IPS-NIHi7 (cell line): ENCODE results near the gene GRM5.
"Not testable (repeated sequence)": the region's sequence is repeated elsewhere in the genome, so short reads cannot be mapped to it uniquely, and the experiment has no call there.

Experiments
- DNase-seq: peaks from one replicate; pipeline ENCODE4 v3.0.0; 2012; ENCODE audit warnings: mixed read lengths; ENCODE audit errors: extremely low spot score

Gene GRM5

GRCh38 chr11:88975441-88975840 is 90.3 kb downstream of the GRM5 start:
- DNase-seq = not testable (repeated sequence)

GRCh38 chr11:88972210-88972609 is 93.6 kb downstream of the GRM5 start:
- DNase-seq = no peak

GRCh38 chr11:88961621-88962020 is 104.2 kb downstream of the GRM5 start:
- DNase-seq = not testable (repeated sequence)

GRCh38 chr11:88959857-88960256 is 105.9 kb downstream of the GRM5 start:
- DNase-seq = not testable (repeated sequence)

- no peak for DNase-seq
Measured at GRCh38 chr11:88950975-88951374, 114.8 kb downstream of the GRM5 start.

- not testable (repeated sequence) for DNase-seq
Measured at GRCh38 chr11:88948908-88949307, 116.9 kb downstream of the GRM5 start.

GRCh38 chr11:88947843-88948572 is 117.8 kb downstream of the GRM5 start:
- DNase-seq = not testable (repeated sequence)

- not testable (repeated sequence) for DNase-seq
Measured at GRCh38 chr11:88929665-88930064, 136.1 kb downstream of the GRM5 start.

- not testable (repeated sequence) for DNase-seq
Measured at GRCh38 chr11:88917065-88917464, 148.7 kb downstream of the GRM5 start.

- no peak for DNase-seq
Measured at GRCh38 chr11:88909500-88909899, 156.3 kb downstream of the GRM5 start.

GRCh38 chr11:88901436-88901835 is 164.3 kb downstream of the GRM5 start:
- not testable (repeated sequence) for DNase-seq

- not testable (repeated sequence) for DNase-seq
Measured at GRCh38 chr11:88888855-88889254, 176.9 kb downstream of the GRM5 start.

- peak; percentile 36 for DNase-seq
Measured at GRCh38 chr11:88886796-88887195, 179.0 kb downstream of the GRM5 start.

GRCh38 chr11:88882800-88883199 is 183.0 kb downstream of the GRM5 start:
- DNase-seq = not testable (repeated sequence)

- DNase-seq = no peak
Measured at GRCh38 chr11:88861618-88862017, 204.2 kb downstream of the GRM5 start.

GRCh38 chr11:88860431-88860830 is 205.4 kb downstream of the GRM5 start:
- DNase-seq = not testable (repeated sequence)

- not testable (repeated sequence) for DNase-seq
Measured at GRCh38 chr11:88853963-88854362, 211.8 kb downstream of the GRM5 start.

- not testable (repeated sequence) for DNase-seq
Measured at GRCh38 chr11:88851547-88851946, 214.2 kb downstream of the GRM5 start.

- not testable (repeated sequence) for DNase-seq
Measured at GRCh38 chr11:88849773-88850172, 216.0 kb downstream of the GRM5 start.

- no peak for DNase-seq
Measured at GRCh38 chr11:88849368-88849767, 216.4 kb downstream of the GRM5 start.

GRCh38 chr11:88846266-88846665 is 219.5 kb downstream of the GRM5 start:
- DNase-seq = not testable (repeated sequence)

- DNase-seq = not testable (repeated sequence)
Measured at GRCh38 chr11:88844941-88845340, 220.8 kb downstream of the GRM5 start.

GRCh38 chr11:88843766-88844426 is 221.9 kb downstream of the GRM5 start:
- DNase-seq = not testable (repeated sequence)
